ENCODE data around the gene NMT2. TPM values are rescaled to one million over a fixed set of nuclear protein-coding genes. Genes with fewer than 3 reads are reported as not detected.
A peak's percentile ranks its signal among the peaks of the same experiment; 100 is the strongest.

Gene NMT2
- total and polyA plus RNA-seq, 2 of the 4 experiments (the other 2 are of a cell fraction) = 18.7 to 41.0 TPM

DNA sequence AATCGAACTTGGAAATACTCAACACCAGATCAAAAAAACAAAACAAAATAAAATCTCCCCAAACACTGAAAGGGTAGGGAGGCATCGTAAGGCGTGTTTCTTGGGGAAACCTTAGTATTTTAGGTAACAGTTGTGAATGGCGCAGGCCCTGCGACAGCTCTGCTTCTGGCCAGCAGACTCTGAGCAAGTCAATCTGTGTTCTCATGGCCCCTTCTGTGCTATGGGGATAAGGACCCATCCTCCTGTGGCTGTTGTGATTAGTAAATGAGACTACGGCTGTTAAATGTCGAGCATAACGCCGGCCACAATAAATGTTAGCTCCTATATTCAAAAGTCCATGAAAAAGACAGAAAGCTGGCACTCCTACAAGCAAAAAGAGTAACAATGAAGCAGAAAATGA is 44.3 kb downstream of the NMT2 start:
- Histone ChIP-seq H3K27ac (ENCODE audit: insufficient read depth, low read length) (peak overlapping the region; percentile 32; the same call in 1 of the 2 replicates), H3K14ac (replicated peaks; ENCODE audit: low read depth, low read length) (peak overlapping the region; percentile 34), H3K4me3 (ENCODE audit: insufficient read depth, low read depth, low read length) (no peak overlapping the region), H4K5ac (ENCODE audit: low read depth, low read length) (peak overlapping the region; percentile 50; the same call in 1 of the 2 replicates), H2BK120ac (ENCODE audit: low read depth, low read length) (peak overlapping the region; percentile 78; the same call in 1 of the 2 replicates), H3K9me1 (ENCODE audit: insufficient read depth, low read length) (no peaks in the 10 kb centered on the region), H3K56ac (ENCODE audit: extremely low read depth, insufficient read depth, low read length) (no peak overlapping the region; the same call in 1 of the 2 replicates), H3K4me2 (ENCODE audit: low read depth, low read length) (no peak overlapping the region), H2BK20ac (ENCODE audit: low read depth, low read length) (peak overlapping the region; percentile 58), H2AK9ac (replicated peaks; ENCODE audit: low read depth, low read length, poor library complexity) (no peak overlapping the region), H3K9me3 (ENCODE audit: control insufficient read depth, insufficient read depth, low read length) (no peaks in the 10 kb centered on the region), H3K27me3 (ENCODE audit: control insufficient read depth, insufficient read depth, low read length) (no peaks in the 10 kb centered on the region), H2AFZ (replicated peaks; ENCODE audit: low read length, poor library complexity) (no peak overlapping the region), H2AK5ac (ENCODE audit: low read depth, low read length) (peak overlapping the region; percentile 44; the same call in 1 of the 2 replicates), H3K4me1 (ENCODE audit: control insufficient read depth, insufficient read depth, low read length) (peaks cover 7% of the 10 kb centered on the region), H3K23ac (ENCODE audit: low read depth, low read length) (no peak overlapping the region; the same call in 1 of the 2 replicates), H3K9ac (ENCODE audit: low read depth, low read length) (no peak overlapping the region), H3K4ac (ENCODE audit: low read depth, low read length) (peak overlapping the region; percentile 56; the same call in 1 of the 2 replicates), H2BK15ac (ENCODE audit: low read depth, low read length) (peak overlapping the region; percentile 7; the same call in 1 of the 3 replicates), H2BK5ac (ENCODE audit: low read depth, low read length, poor library complexity, severe bottlenecking) (peak overlapping the region; percentile 83), H3K18ac (ENCODE audit: low read depth, low read length) (peak overlapping the region; percentile 39; the same call in 1 of the 2 replicates), H3K36me3 (ENCODE audit: control insufficient read depth, insufficient read depth, low read length) (peaks cover 10% of the 10 kb centered on the region), H4K20me1 (ENCODE audit: insufficient read depth, low read length) (no peaks in the 10 kb centered on the region), H4K8ac (ENCODE audit: low read depth in 2 of 2, low read length in 2 of 2) (peak overlapping the region in 1 of 2 experiments; percentile 59; a peak in 2 of 4 replicates), H3K79me1 (ENCODE audit: low read depth in 1 of 2, low read length in 2 of 2) (peaks cover 2 to 11% of the 10 kb centered on the region in 2 experiments; a peak in 3 of 4 replicates), H4K91ac (ENCODE audit: insufficient read depth, low read depth, low read length) (peak overlapping the region; percentile 40; the same call in 1 of the 2 replicates)
- ATAC-seq (ENCODE audit: low read depth) (no peak), DNase-seq (no peak)
- no CpG with 5 or more reads among the region's 9 CpGs for WGBS, 2 experiments (ENCODE audit: extremely low coverage in 2 of 2, insufficient read length in 1 of 2)
- in situ Hi-C loops (cut with MboI; ENCODE audit: low sequenced_read_pairs) = no loop called here
- intact Hi-C loops (cut with micrococcal nuclease) = no loop called here
- no TSS peak for BruUV-seq (replicated peaks)
- POLR2A ChIA-PET (ENCODE audit: unreplicated experiment) = no interaction called here
- dilution Hi-C loops (cut with HindIII; ENCODE audit: low sequenced_read_pairs, unreplicated experiment) = no loop called here
- TF ChIP-seq NFE2L2 (IDR thresholded peaks at IDR 0.05; ENCODE audit: low read depth, low read length) = no peak
- no peak for TF ChIP-seq RAD21 (IDR thresholded peaks at IDR 0.05; ENCODE audit: low read length)
- TF ChIP-seq MAZ (IDR thresholded peaks at IDR 0.05; ENCODE audit: borderline replicate concordance, low read depth, low read length) = no peak
- no peak for TF ChIP-seq CEBPB (IDR thresholded peaks at IDR 0.05; ENCODE audit: low read depth, low read length)
- no peak for TF ChIP-seq CHD1 (IDR thresholded peaks at IDR 0.05; ENCODE audit: low read depth, low read length)
- TF ChIP-seq MXI1 (IDR thresholded peaks at IDR 0.05; ENCODE audit: borderline replicate concordance, low read depth, low read length) = no peak
- TF ChIP-seq, protein P1, sequence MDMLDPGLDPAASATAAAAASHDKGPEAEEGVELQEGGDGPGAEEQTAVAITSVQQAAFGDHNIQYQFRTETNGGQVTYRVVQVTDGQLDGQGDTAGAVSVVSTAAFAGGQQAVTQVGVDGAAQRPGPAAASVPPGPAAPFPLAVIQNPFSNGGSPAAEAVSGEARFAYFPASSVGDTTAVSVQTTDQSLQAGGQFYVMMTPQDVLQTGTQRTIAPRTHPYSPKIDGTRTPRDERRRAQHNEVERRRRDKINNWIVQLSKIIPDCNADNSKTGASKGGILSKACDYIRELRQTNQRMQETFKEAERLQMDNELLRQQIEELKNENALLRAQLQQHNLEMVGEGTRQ (IDR thresholded peaks at IDR 0.05; ENCODE audit: low read depth, low read length) = no peak
- no peak for TF ChIP-seq POLR2A (IDR thresholded peaks at IDR 0.05; ENCODE audit: low read depth, low read length)
- TF ChIP-seq MAFK (IDR thresholded peaks at IDR 0.05; ENCODE audit: low read depth, low read length) = no peak
- TF ChIP-seq BHLHE40 (IDR thresholded peaks at IDR 0.05; ENCODE audit: low read depth, low read length) = no peak
- no peak for TF ChIP-seq FOS (IDR thresholded peaks at IDR 0.05; ENCODE audit: low read depth, low read length)
- TF ChIP-seq RFX5 (IDR thresholded peaks at IDR 0.05; ENCODE audit: low read depth, low read length) = no peak
- no peak for TF ChIP-seq RCOR1 (IDR thresholded peaks at IDR 0.05; ENCODE audit: insufficient replicate concordance, low read length)
- no peak for TF ChIP-seq SMC3 (IDR thresholded peaks at IDR 0.05; ENCODE audit: low read depth, low read length)
- TF ChIP-seq, protein P2, sequence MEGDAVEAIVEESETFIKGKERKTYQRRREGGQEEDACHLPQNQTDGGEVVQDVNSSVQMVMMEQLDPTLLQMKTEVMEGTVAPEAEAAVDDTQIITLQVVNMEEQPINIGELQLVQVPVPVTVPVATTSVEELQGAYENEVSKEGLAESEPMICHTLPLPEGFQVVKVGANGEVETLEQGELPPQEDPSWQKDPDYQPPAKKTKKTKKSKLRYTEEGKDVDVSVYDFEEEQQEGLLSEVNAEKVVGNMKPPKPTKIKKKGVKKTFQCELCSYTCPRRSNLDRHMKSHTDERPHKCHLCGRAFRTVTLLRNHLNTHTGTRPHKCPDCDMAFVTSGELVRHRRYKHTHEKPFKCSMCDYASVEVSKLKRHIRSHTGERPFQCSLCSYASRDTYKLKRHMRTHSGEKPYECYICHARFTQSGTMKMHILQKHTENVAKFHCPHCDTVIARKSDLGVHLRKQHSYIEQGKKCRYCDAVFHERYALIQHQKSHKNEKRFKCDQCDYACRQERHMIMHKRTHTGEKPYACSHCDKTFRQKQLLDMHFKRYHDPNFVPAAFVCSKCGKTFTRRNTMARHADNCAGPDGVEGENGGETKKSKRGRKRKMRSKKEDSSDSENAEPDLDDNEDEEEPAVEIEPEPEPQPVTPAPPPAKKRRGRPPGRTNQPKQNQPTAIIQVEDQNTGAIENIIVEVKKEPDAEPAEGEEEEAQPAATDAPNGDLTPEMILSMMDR (conservative IDR thresholded peaks at IDR 0.05; ENCODE audit: low read depth, low read length) = no peak
- TF ChIP-seq, protein P3, sequence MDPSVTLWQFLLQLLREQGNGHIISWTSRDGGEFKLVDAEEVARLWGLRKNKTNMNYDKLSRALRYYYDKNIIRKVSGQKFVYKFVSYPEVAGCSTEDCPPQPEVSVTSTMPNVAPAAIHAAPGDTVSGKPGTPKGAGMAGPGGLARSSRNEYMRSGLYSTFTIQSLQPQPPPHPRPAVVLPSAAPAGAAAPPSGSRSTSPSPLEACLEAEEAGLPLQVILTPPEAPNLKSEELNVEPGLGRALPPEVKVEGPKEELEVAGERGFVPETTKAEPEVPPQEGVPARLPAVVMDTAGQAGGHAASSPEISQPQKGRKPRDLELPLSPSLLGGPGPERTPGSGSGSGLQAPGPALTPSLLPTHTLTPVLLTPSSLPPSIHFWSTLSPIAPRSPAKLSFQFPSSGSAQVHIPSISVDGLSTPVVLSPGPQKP (IDR thresholded peaks at IDR 0.05; ENCODE audit: borderline replicate concordance, low read depth, low read length) = no peak
- CTCF ChIA-PET = interaction anchor here (0.9 kb wide), 1 partner anchor 18 kb away, joined by 4 read pairs; no protein-coding TSS in a partner anchor
